ENCODE data around the gene OSBPL10.

GRCh38 chr3:31934866-31935265 lies 46.2 kb downstream of the OSBPL10 start:
- TF ChIP-seq POLR2A (IDR thresholded peaks at IDR 0.05) = no peak
- TF ChIP-seq, protein P1, sequence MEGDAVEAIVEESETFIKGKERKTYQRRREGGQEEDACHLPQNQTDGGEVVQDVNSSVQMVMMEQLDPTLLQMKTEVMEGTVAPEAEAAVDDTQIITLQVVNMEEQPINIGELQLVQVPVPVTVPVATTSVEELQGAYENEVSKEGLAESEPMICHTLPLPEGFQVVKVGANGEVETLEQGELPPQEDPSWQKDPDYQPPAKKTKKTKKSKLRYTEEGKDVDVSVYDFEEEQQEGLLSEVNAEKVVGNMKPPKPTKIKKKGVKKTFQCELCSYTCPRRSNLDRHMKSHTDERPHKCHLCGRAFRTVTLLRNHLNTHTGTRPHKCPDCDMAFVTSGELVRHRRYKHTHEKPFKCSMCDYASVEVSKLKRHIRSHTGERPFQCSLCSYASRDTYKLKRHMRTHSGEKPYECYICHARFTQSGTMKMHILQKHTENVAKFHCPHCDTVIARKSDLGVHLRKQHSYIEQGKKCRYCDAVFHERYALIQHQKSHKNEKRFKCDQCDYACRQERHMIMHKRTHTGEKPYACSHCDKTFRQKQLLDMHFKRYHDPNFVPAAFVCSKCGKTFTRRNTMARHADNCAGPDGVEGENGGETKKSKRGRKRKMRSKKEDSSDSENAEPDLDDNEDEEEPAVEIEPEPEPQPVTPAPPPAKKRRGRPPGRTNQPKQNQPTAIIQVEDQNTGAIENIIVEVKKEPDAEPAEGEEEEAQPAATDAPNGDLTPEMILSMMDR (IDR thresholded peaks at IDR 0.05) = no peak
